ENCODE results near the gene WHRN.

Gene WHRN

GRCh38 chr9:114437401-114437893 lies 67.8 kb downstream of the WHRN start:
- ChIA-PET POLR2A (no interaction called here), CTCF (no interaction called here)
- DNase-seq (ENCODE audit: extremely low spot score): no peak
- TF ChIP-seq LEF1 (IDR thresholded peaks at IDR 0.05; ENCODE audit: borderline replicate concordance): no peak
- no peak for TF ChIP-seq FOXM1 (IDR thresholded peaks at IDR 0.05; ENCODE audit: borderline replicate concordance)

- POLR2A ChIA-PET: no interaction called here
- DNase-seq (ENCODE audit: extremely low spot score): peak; percentile 64
- CTCF ChIA-PET: interaction anchor here (0.8 to 3.1 kb wide), 3 partner anchors 24 to 219 kb away, joined by 3 to 19 read pairs (median 3); no protein-coding TSS in a partner anchor
- TF ChIP-seq TARDBP (IDR thresholded peaks at IDR 0.05): no peak
- no peak for TF ChIP-seq FOXA1 (IDR thresholded peaks at IDR 0.05)
- TF ChIP-seq FOXM1 (IDR thresholded peaks at IDR 0.05; ENCODE audit: borderline replicate concordance): no peak
These were observed 70.4 kb downstream of the WHRN start for GRCh38 chr9:114434878-114435311.

GRCh38 chr9:114433720-114434255 lies 71.5 kb downstream of the WHRN start:
- no peak for DNase-seq (ENCODE audit: extremely low spot score)
- ChIA-PET POLR2A (no interaction called here), CTCF (interaction anchor here (0.8 to 3.1 kb wide), 3 partner anchors 28 to 220 kb away, joined by 3 to 19 read pairs (median 5); no protein-coding TSS in a partner anchor)
- TF ChIP-seq FOXA1 (IDR thresholded peaks at IDR 0.05): no peak
- no peak for TF ChIP-seq FOXK2 (IDR thresholded peaks at IDR 0.05)
- TF ChIP-seq L3MBTL2 (conservative IDR thresholded peaks at IDR 0.05): no peak
- TF ChIP-seq ELF4 (IDR thresholded peaks at IDR 0.05): no peak
- TF ChIP-seq TARDBP (IDR thresholded peaks at IDR 0.05): no peak
- TF ChIP-seq ARNT (IDR thresholded peaks at IDR 0.05): no peak
- TF ChIP-seq SUZ12 (IDR thresholded peaks at IDR 0.05): no peak
- no peak for TF ChIP-seq CTBP1 (IDR thresholded peaks at IDR 0.05; ENCODE audit: borderline replicate concordance)
- TF ChIP-seq PKNOX1 (IDR thresholded peaks at IDR 0.05): no peak
- TF ChIP-seq FOXM1 (IDR thresholded peaks at IDR 0.05; ENCODE audit: borderline replicate concordance): no peak
- no peak for TF ChIP-seq ZNF384 (IDR thresholded peaks at IDR 0.05)
- TF ChIP-seq LEF1 (IDR thresholded peaks at IDR 0.05; ENCODE audit: borderline replicate concordance): no peak
- TF ChIP-seq BHLHE40 (IDR thresholded peaks at IDR 0.05; ENCODE audit: borderline replicate concordance): no peak

- TF ChIP-seq NFRKB (IDR thresholded peaks at IDR 0.05): no peak
- no peak for TF ChIP-seq ELF4 (IDR thresholded peaks at IDR 0.05)
- no peak for DNase-seq (ENCODE audit: extremely low spot score)
- POLR2A ChIA-PET: no interaction called here
- CTCF ChIA-PET: interaction anchor here (1.6 to 3.1 kb wide), 2 partner anchors 27 to 220 kb away, joined by 5 to 19 read pairs; no protein-coding TSS in a partner anchor
These were observed 72.2 kb downstream of the WHRN start for GRCh38 chr9:114433086-114433485.

GRCh38 chr9:114432323-114433067 lies 72.8 kb downstream of the WHRN start:
- CTCF ChIA-PET: interaction anchor here (3.1 kb wide), 1 partner anchor 221 kb away, joined by 19 read pairs; no protein-coding TSS in a partner anchor
- no peak for DNase-seq (ENCODE audit: extremely low spot score)

GRCh38 chr9:114431770-114432169 lies 73.5 kb downstream of the WHRN start:
- ChIA-PET CTCF (interaction anchor here (0.6 kb wide), 1 partner anchor 210 kb away, joined by 3 read pairs; no protein-coding TSS in a partner anchor), POLR2A (no interaction called here)

More at GRCh38 chr9:114432323-114433067, 72.8 kb downstream of the WHRN start:
- no peak for TF ChIP-seq TARDBP (IDR thresholded peaks at IDR 0.05)
- no peak for TF ChIP-seq SP1 (IDR thresholded peaks at IDR 0.05)
- TF ChIP-seq CTBP1 (IDR thresholded peaks at IDR 0.05; ENCODE audit: borderline replicate concordance): no peak
- TF ChIP-seq ZNF384 (IDR thresholded peaks at IDR 0.05): no peak
- TF ChIP-seq LEF1 (IDR thresholded peaks at IDR 0.05; ENCODE audit: borderline replicate concordance): no peak
- no peak for TF ChIP-seq HDGF (IDR thresholded peaks at IDR 0.05; ENCODE audit: borderline replicate concordance)
- TF ChIP-seq FOXM1 (IDR thresholded peaks at IDR 0.05; ENCODE audit: borderline replicate concordance): no peak
- no peak for TF ChIP-seq BHLHE40 (IDR thresholded peaks at IDR 0.05; ENCODE audit: borderline replicate concordance)
- no peak for TF ChIP-seq FOXA1 (IDR thresholded peaks at IDR 0.05)
- TF ChIP-seq ARNT (IDR thresholded peaks at IDR 0.05): no peak
- TF ChIP-seq ELF4 (IDR thresholded peaks at IDR 0.05): no peak
- TF ChIP-seq L3MBTL2 (conservative IDR thresholded peaks at IDR 0.05): no peak
- POLR2A ChIA-PET: no interaction called here

More at GRCh38 chr9:114431770-114432169, 73.5 kb downstream of the WHRN start:
- TF ChIP-seq SUZ12 (IDR thresholded peaks at IDR 0.05) (no peak), NFRKB (IDR thresholded peaks at IDR 0.05) (no peak), PKNOX1 (IDR thresholded peaks at IDR 0.05) (no peak), FOXK2 (IDR thresholded peaks at IDR 0.05) (no peak), FOXM1 (IDR thresholded peaks at IDR 0.05; ENCODE audit: borderline replicate concordance) (no peak), SP1 (IDR thresholded peaks at IDR 0.05) (no peak), ZNF384 (IDR thresholded peaks at IDR 0.05) (no peak), LEF1 (IDR thresholded peaks at IDR 0.05; ENCODE audit: borderline replicate concordance) (no peak), ARNT (IDR thresholded peaks at IDR 0.05) (no peak), BHLHE40 (IDR thresholded peaks at IDR 0.05; ENCODE audit: borderline replicate concordance) (no peak), L3MBTL2 (conservative IDR thresholded peaks at IDR 0.05) (no peak), HDGF (IDR thresholded peaks at IDR 0.05; ENCODE audit: borderline replicate concordance) (no peak), TARDBP (IDR thresholded peaks at IDR 0.05) (no peak), CTBP1 (IDR thresholded peaks at IDR 0.05; ENCODE audit: borderline replicate concordance) (no peak), ELF4 (IDR thresholded peaks at IDR 0.05) (no peak)
- DNase-seq (ENCODE audit: extremely low spot score): no peak

All from HEK293T (cell line).